Measurements from ENCODE around the gene USP47.

Gene USP47

GRCh38 chr11:11969380-11970215 lies 127.8 kb downstream of the USP47 start:
- DNase-seq, result no peak

GRCh38 chr11:11970556-11970955 lies 128.8 kb downstream of the USP47 start:
- no peak for DNase-seq

- no peak for DNase-seq
Measured at GRCh38 chr11:11971906-11972547, 130.3 kb downstream of the USP47 start.

- DNase-seq, result no peak
Measured at GRCh38 chr11:11972730-11973341, 131.1 kb downstream of the USP47 start.

GRCh38 chr11:11973361-11973800 lies 131.6 kb downstream of the USP47 start:
- DNase-seq, result peak; percentile 93

GRCh38 chr11:11973866-11974265 lies 132.1 kb downstream of the USP47 start:
- no peak for DNase-seq

- DNase-seq, result no peak
Measured at GRCh38 chr11:11975201-11976092, 133.7 kb downstream of the USP47 start.

- DNase-seq, result peak; percentile 85
Measured at GRCh38 chr11:11976481-11977127, 134.8 kb downstream of the USP47 start.

GRCh38 chr11:11977206-11977938 lies 135.6 kb downstream of the USP47 start:
- peak; percentile 90 for DNase-seq

- DNase-seq, result no peak
Measured at GRCh38 chr11:11978098-11978637, 136.4 kb downstream of the USP47 start.

GRCh38 chr11:11978792-11979487 lies 137.2 kb downstream of the USP47 start:
- DNase-seq, result peak; percentile 87

- peak; percentile 61 for DNase-seq
Measured at GRCh38 chr11:11979488-11980117, 137.8 kb downstream of the USP47 start.

GRCh38 chr11:11980200-11980599 lies 138.4 kb downstream of the USP47 start:
- DNase-seq, result no peak

GRCh38 chr11:11980841-11981308 lies 139.1 kb downstream of the USP47 start:
- DNase-seq, result no peak

GRCh38 chr11:11981364-11981763 lies 139.6 kb downstream of the USP47 start:
- DNase-seq, result no peak

GRCh38 chr11:11981840-11982239 lies 140.1 kb downstream of the USP47 start:
- DNase-seq, result no peak

- no peak for DNase-seq
Measured at GRCh38 chr11:11982461-11982860, 140.7 kb downstream of the USP47 start.

- no peak for DNase-seq
Measured at GRCh38 chr11:11982975-11983374, 141.2 kb downstream of the USP47 start.

- no peak for DNase-seq
Measured at GRCh38 chr11:11983427-11983826, 141.7 kb downstream of the USP47 start.

GRCh38 chr11:11984563-11984962 lies 142.8 kb downstream of the USP47 start:
- DNase-seq, result no peak

Data from femur (tissue), 1 donor.